ENCODE measurements around the gene KIRREL2. TPM values are rescaled to one million over a fixed set of nuclear protein-coding genes. Genes with fewer than 3 reads are reported as not detected.
"Not testable (repeated sequence)": the region's sequence is repeated elsewhere in the genome, so short reads cannot be mapped to it uniquely, and the experiment has no call there.

KIRREL2 gene
- total RNA-seq, 1 experiment from 2014 or later: 3.1 TPM

DNA sequence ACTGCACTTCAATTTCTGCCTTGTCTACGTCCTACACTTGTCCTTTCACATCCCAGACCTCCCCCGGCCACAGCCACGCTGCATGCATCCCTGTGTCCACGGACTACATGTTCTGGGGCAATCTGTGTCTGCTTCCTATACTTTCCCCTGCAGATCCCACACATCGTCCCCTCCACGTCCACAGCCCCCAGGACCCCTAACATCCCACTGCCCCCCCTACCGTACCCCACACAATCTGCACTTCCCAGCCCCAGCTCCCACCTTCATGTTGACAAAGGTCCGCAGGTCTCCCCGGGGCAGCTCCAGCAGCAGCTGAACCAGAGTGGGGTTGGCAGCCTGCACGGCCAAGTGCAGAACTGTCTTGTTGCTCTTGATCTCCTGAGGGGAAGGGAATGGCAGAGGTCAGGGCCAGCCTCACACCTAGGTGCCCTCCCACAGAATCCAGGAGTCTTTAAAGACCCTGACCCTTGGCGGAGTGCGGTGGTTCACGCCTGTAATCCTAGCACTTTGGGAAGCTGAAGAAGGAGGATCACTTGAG, 33.5 kb downstream of the KIRREL2 start:
- Histone ChIP-seq H2BK20ac (ENCODE audit: low read depth, low read length, poor library complexity, severe bottlenecking) (no peak overlapping the region), H4K5ac (ENCODE audit: insufficient read length, low read depth, low read length) (no peak overlapping the region), H2BK120ac (ENCODE audit: low read depth, low read length, poor library complexity, severe bottlenecking) (no peak overlapping the region), H3K9me3 (ENCODE audit: control insufficient read depth, low read depth, low read length) (no peaks in the 10 kb centered on the region), H2AFZ (ENCODE audit: low read length) (no peak overlapping the region), H3K4ac (ENCODE audit: low read depth, low read length) (no peak overlapping the region), H2BK5ac (ENCODE audit: insufficient read length, low read length) (no peak overlapping the region), H3K4me1 (ENCODE audit: insufficient read depth, low read length) (no peaks in the 10 kb centered on the region), H3K14ac (ENCODE audit: insufficient read depth, low read length) (no peak overlapping the region), H3K9ac (ENCODE audit: extremely low read depth, insufficient read length, low read length) (no peak overlapping the region), H3K4me2 (ENCODE audit: insufficient read depth, insufficient read length, low read length) (no peak overlapping the region), H3K79me1 (ENCODE audit: insufficient read depth, low read depth, low read length, poor library complexity, severe bottlenecking) (no peaks in the 10 kb centered on the region), H3K27ac (ENCODE audit: insufficient read length, low read depth, low read length) (no peak overlapping the region), H4K8ac (replicated peaks; ENCODE audit: insufficient read length, low read depth, low read length) (no peak overlapping the region), H4K91ac (ENCODE audit: insufficient read length, low read depth, low read length) (no peak overlapping the region), H3K18ac (ENCODE audit: insufficient read length, low read depth, low read length) (no peak overlapping the region), H3T11ph (ENCODE audit: low read length) (no peak overlapping the region), H3K23me2 (ENCODE audit: insufficient read length, low read depth, low read length, poor library complexity, severe bottlenecking) (no peaks in the 10 kb centered on the region), H3K27me3 (ENCODE audit: insufficient read depth, low read length) (no peaks in the 10 kb centered on the region), H4K20me1 (ENCODE audit: control insufficient read depth, insufficient read depth, insufficient read length) (no peaks in the 10 kb centered on the region), H2AK5ac (ENCODE audit: insufficient read length, low read length) (no peak overlapping the region), H2BK15ac (ENCODE audit: low read depth, low read length) (no peak overlapping the region), H3K23ac (ENCODE audit: insufficient read length, low read depth, low read length) (no peak overlapping the region), H3K79me2 (ENCODE audit: insufficient read depth, low read length) (no peaks in the 10 kb centered on the region), H2BK12ac (ENCODE audit: insufficient read length, low read depth, low read length) (no peak overlapping the region), H3K56ac (ENCODE audit: insufficient read length, low read depth, low read length) (no peak overlapping the region)
- DNase-seq: no peak
- H3K4me3 Mint-ChIP-seq: no peak overlapping the region
- no CpG with 5 or more reads among the region's 13 CpGs for WGBS (ENCODE audit: extremely low coverage, insufficient read length, low lambda C conversion rate)
- H3K36me3 Mint-ChIP-seq (ENCODE audit: insufficient read depth in 1 of 3, low read depth in 3 of 3): peaks cover 36 to 71% (median 66%) of the 10 kb centered on the region in 3 experiments
- H3K4me1 Mint-ChIP-seq: no peaks in the 10 kb centered on the region
- no peak overlapping the region; a peak in 1 of 7 replicates for H3K27ac Mint-ChIP-seq
- no peaks in the 10 kb centered on the region for H3K9me3 Mint-ChIP-seq
- TF ChIP-seq CTCF (conservative IDR thresholded peaks at IDR 0.05): no peak
- H3K27me3 Mint-ChIP-seq (ENCODE audit: low read depth): no peaks in the 10 kb centered on the region

- not testable (repeated sequence) for H4K5ac ChIP-seq (ENCODE audit: insufficient read length, low read depth, low read length); H3K27ac Mint-ChIP-seq; H3K14ac ChIP-seq (ENCODE audit: insufficient read depth, low read length); H3K27me3 Mint-ChIP-seq (ENCODE audit: low read depth); H3K4me1 Mint-ChIP-seq; H4K91ac ChIP-seq (ENCODE audit: insufficient read length, low read depth, low read length); H3K4me2 ChIP-seq (ENCODE audit: insufficient read depth, insufficient read length, low read length); H3K9me3 Mint-ChIP-seq; H3K23me2 ChIP-seq (ENCODE audit: insufficient read length, low read depth, low read length, poor library complexity, severe bottlenecking); H3K9ac ChIP-seq (ENCODE audit: extremely low read depth, insufficient read length, low read length); H4K8ac ChIP-seq (replicated peaks; ENCODE audit: insufficient read length, low read depth, low read length); H3K27ac ChIP-seq (ENCODE audit: insufficient read length, low read depth, low read length); H3K9me3 ChIP-seq (ENCODE audit: control insufficient read depth, low read depth, low read length); H4K20me1 ChIP-seq (ENCODE audit: control insufficient read depth, insufficient read depth, insufficient read length); H3K27me3 ChIP-seq (ENCODE audit: insufficient read depth, low read length); H3K4ac ChIP-seq (ENCODE audit: low read depth, low read length); H3K56ac ChIP-seq (ENCODE audit: insufficient read length, low read depth, low read length); H2BK5ac ChIP-seq (ENCODE audit: insufficient read length, low read length); H2AFZ ChIP-seq (ENCODE audit: low read length); H3K18ac ChIP-seq (ENCODE audit: insufficient read length, low read depth, low read length); H3T11ph ChIP-seq (ENCODE audit: low read length); H3K79me1 ChIP-seq (ENCODE audit: insufficient read depth, low read depth, low read length, poor library complexity, severe bottlenecking); H3K23ac ChIP-seq (ENCODE audit: insufficient read length, low read depth, low read length); H3K4me1 ChIP-seq (ENCODE audit: insufficient read depth, low read length); H2AK5ac ChIP-seq (ENCODE audit: insufficient read length, low read length); H2BK20ac ChIP-seq (ENCODE audit: low read depth, low read length, poor library complexity, severe bottlenecking); H3K4me3 Mint-ChIP-seq; H3K79me2 ChIP-seq (ENCODE audit: insufficient read depth, low read length); H2BK15ac ChIP-seq (ENCODE audit: low read depth, low read length); DNase-seq; H2BK120ac ChIP-seq (ENCODE audit: low read depth, low read length, poor library complexity, severe bottlenecking); H2BK12ac ChIP-seq (ENCODE audit: insufficient read length, low read depth, low read length)
- peaks cover 38 to 78% (median 77%) of the 10 kb centered on the region in 3 experiments for H3K36me3 Mint-ChIP-seq (ENCODE audit: insufficient read depth in 1 of 3, low read depth in 3 of 3)
- no CpG with 5 or more reads among the region's 3 CpGs for WGBS (ENCODE audit: extremely low coverage, insufficient read length, low lambda C conversion rate)
These were observed 35.1 kb downstream of the KIRREL2 start for GRCh38 chr19:35891819-35892218.
